Endothelial cell (in vitro differentiated cells): ENCODE data around the gene CDKAL1. TPM values are rescaled to one million over a fixed set of nuclear protein-coding genes. Genes with fewer than 3 reads are reported as not detected.
"Not testable (repeated sequence)": the region's sequence is repeated elsewhere in the genome, so short reads cannot be mapped to it uniquely, and the experiment has no call there.

Experiments
- DNase-seq: peaks from one replicate; pipeline ENCODE4 v3.0.0; 2021; ENCODE audit warnings: low spot score
- H3K27ac Mint-ChIP-seq: one replicate; pipeline ENCODE4 v1.8.0; 2021; ENCODE audit warnings: mixed read lengths, inconsistent platforms; ENCODE audit not compliant: unreplicated experiment
- H3K27me3 Mint-ChIP-seq: one replicate; pipeline ENCODE4 v1.8.0; 2021; ENCODE audit warnings: mild to moderate bottlenecking, moderate library complexity, mixed read lengths, inconsistent platforms; ENCODE audit not compliant: unreplicated experiment
- H3K36me3 Mint-ChIP-seq: one replicate; pipeline ENCODE4 v1.8.0; 2021; ENCODE audit warnings: mild to moderate bottlenecking, low read depth, mixed read lengths, inconsistent platforms; ENCODE audit not compliant: unreplicated experiment
- H3K4me1 Mint-ChIP-seq: one replicate; pipeline ENCODE4 v1.8.0; 2021; ENCODE audit warnings: mild to moderate bottlenecking, mixed read lengths, inconsistent platforms; ENCODE audit not compliant: unreplicated experiment
- H3K4me3 Mint-ChIP-seq: one replicate; pipeline ENCODE4 v1.8.0; 2021; ENCODE audit warnings: mild to moderate bottlenecking, mixed read lengths, inconsistent platforms; ENCODE audit not compliant: unreplicated experiment
- H3K9me3 Mint-ChIP-seq: one replicate; pipeline ENCODE4 v1.8.0; 2021; ENCODE audit warnings: mixed read lengths, inconsistent platforms; ENCODE audit not compliant: unreplicated experiment
- total RNA-seq: library from RNA; stranded (reverse); fragmentation: NEBNext Ultra II Directional; extraction: Animal tissue kit (Norgen Biotek cat#: 25700); gene quantifications from one replicate; pipeline ENCODE4 v1.2.1, GENCODE V29; 2021; ENCODE audit not compliant: unreplicated experiment
- TF ChIP-seq, protein P1 (sequence below): fragments of 200-600 bp; sonication (generic); IDR thresholded peaks from one replicate; pipeline ENCODE4 v1.5.0; 2021; ENCODE audit warnings: antibody characterized with exemption; ENCODE audit not compliant: unreplicated experiment

The CDKAL1 gene
- total RNA-seq, 1 donor from 2014 or later, result 43.9 TPM

DNA sequence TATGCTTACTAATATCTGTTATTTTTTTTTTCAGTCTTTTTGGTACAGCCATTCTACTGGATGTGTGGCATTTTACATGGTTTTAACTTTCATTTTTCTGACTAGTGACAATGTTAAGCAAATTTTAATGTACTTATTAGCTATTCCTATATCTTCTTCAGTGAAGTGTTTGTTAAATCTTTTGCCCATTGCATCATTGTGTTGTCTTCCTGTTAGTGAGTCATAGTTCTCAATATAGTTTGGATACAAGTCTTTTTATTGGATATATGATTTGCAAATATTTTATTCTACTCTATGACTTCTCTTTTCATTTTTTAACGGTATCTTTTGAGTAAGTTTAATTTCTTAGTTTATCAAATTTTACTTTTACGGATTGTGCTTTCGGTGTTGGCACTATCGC, 519.4 kb downstream of the CDKAL1 start:
- Mint-ChIP-seq H3K27ac (no peak overlapping the region), H3K27me3 (no peaks in the 10 kb centered on the region), H3K9me3 (no peaks in the 10 kb centered on the region), H3K36me3 (no peaks in the 10 kb centered on the region), H3K4me3 (no peak overlapping the region), H3K4me1 (peaks cover 3% of the 10 kb centered on the region)
- no peak for DNase-seq
- TF ChIP-seq, protein P1, sequence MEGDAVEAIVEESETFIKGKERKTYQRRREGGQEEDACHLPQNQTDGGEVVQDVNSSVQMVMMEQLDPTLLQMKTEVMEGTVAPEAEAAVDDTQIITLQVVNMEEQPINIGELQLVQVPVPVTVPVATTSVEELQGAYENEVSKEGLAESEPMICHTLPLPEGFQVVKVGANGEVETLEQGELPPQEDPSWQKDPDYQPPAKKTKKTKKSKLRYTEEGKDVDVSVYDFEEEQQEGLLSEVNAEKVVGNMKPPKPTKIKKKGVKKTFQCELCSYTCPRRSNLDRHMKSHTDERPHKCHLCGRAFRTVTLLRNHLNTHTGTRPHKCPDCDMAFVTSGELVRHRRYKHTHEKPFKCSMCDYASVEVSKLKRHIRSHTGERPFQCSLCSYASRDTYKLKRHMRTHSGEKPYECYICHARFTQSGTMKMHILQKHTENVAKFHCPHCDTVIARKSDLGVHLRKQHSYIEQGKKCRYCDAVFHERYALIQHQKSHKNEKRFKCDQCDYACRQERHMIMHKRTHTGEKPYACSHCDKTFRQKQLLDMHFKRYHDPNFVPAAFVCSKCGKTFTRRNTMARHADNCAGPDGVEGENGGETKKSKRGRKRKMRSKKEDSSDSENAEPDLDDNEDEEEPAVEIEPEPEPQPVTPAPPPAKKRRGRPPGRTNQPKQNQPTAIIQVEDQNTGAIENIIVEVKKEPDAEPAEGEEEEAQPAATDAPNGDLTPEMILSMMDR, result no peak

DNA sequence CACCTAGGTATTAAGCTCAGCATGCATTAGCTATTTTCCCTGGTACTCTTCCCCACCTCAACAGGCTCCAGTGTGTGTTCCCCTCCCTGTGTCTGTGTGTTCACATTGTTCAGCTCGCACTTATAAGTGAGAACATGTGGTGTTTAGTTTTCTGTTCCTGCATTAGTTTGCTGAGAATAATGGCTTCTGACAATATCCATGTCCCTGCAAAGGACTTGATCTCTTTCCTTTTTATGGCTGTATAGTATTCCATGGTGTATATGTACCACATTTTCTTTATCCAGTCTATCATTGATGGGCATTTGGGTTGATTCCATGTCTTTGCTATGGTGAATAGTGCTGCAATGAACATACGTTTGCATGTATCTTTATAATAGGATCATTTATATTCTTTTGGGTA, 521.2 kb downstream of the CDKAL1 start:
- DNase-seq, H3K9me3 Mint-ChIP-seq, H3K4me3 Mint-ChIP-seq, H3K4me1 Mint-ChIP-seq, H3K27ac Mint-ChIP-seq, H3K27me3 Mint-ChIP-seq, H3K36me3 Mint-ChIP-seq: not testable (repeated sequence)

DNA sequence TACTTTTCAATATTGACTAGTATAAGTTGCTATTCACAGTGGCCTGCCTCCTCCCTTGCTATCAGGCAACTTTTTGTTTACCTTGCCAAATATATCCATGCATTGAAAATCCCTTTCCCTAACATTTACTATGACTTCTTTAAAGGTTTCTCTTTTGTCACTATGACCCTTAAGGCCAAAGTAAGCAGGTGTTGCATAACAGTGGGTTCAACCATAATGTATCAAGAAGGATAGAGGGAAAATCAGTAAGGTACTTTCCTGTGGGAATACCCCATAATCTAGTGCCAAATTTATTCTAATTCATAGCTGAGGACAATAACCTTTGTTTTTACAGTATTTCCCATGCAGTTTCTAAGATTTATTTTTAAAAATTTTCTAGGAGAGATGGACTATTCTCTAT, 527.6 kb downstream of the CDKAL1 start:
- no peaks in the 10 kb centered on the region for H3K36me3 Mint-ChIP-seq
- H3K9me3 Mint-ChIP-seq, result no peaks in the 10 kb centered on the region
- no peak for DNase-seq
- no peak overlapping the region for H3K27ac Mint-ChIP-seq
- H3K4me3 Mint-ChIP-seq, result no peak overlapping the region
- TF ChIP-seq, protein P1, result no peak
- peaks cover 2% of the 10 kb centered on the region for H3K27me3 Mint-ChIP-seq
- no peaks in the 10 kb centered on the region for H3K4me1 Mint-ChIP-seq

DNA sequence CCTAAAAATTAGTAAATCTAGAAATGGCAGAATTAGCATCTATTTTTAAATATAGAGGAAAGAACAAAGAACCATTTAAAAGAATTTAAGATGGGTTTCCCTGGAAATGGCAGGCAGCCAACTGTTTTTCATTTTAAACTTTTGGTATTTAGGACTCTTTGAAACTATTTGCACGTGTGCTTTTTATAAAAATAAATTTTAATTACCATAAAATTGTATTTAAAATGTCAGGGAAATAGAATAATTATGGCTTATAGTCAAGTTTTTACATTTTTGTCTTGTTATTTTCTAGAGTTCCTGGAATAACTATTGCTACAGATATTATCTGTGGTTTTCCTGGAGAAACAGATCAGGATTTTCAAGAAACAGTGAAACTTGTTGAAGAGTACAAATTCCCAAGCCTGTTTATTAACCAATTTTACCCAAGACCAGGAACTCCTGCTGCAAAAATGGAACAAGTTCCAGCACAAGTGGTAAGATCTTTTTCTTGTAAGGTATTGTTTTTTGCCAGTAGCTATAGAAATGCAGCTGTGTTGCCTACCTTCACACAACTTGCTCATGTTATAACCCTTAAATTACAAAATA, 530.6 kb downstream of the CDKAL1 start:
- Mint-ChIP-seq H3K27me3 (peaks cover under 1% of the 10 kb centered on the region), H3K27ac (no peak overlapping the region), H3K4me3 (no peak overlapping the region), H3K4me1 (no peaks in the 10 kb centered on the region), H3K36me3 (no peaks in the 10 kb centered on the region), H3K9me3 (no peaks in the 10 kb centered on the region)
- TF ChIP-seq, protein P1, result no peak
- DNase-seq, result no peak

DNA sequence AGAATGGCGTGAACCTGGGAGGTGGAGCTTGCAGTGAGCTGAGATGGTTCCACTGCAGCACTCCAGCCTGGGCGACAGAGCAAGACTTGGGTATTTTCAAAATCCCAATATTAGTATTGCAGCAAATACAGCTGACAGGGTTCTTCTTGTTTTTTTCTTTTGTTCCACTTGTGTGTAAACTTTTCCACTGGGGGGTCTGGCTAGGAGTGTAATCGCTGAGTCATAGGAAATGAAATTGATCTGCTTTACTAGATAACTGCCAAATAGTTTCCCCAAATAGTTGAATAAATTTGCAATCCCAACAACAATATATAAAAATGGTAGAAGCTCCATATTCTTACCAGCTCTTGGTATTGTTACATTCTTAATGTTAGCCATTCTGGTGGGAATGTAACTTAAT, 533.3 kb downstream of the CDKAL1 start:
- Mint-ChIP-seq H3K4me3 (no peak overlapping the region), H3K27me3 (peaks cover 2% of the 10 kb centered on the region), H3K27ac (no peak overlapping the region), H3K36me3 (no peaks in the 10 kb centered on the region), H3K9me3 (no peaks in the 10 kb centered on the region), H3K4me1 (peaks cover 12% of the 10 kb centered on the region)
- DNase-seq, result no peak
- TF ChIP-seq, protein P1, result no peak
